Fibroblast of mammary gland (primary cell): ENCODE results near the gene RASGEF1C.
A peak's percentile ranks its signal among the peaks of the same experiment; 100 is the strongest.

Experiments used
- DNase-seq: peaks from one replicate; pipeline ENCODE4 v3.0.0-alpha.2; 2010; ENCODE audit warnings: low read depth
- H3K4me3 ChIP-seq: 2 replicates; pipeline ENCODE4 v1.5.1; 2011; ENCODE audit warnings: low read depth, mild to moderate bottlenecking, low read length, moderate library complexity; ENCODE audit not compliant: control insufficient read depth
- TF ChIP-seq, protein P1 (sequence below): conservative IDR thresholded peaks from 2 replicates; pipeline ENCODE4 v1.5.1; 2011; ENCODE audit warnings: low read depth, low read length, inconsistent platforms; ENCODE audit not compliant: control insufficient read depth, insufficient read depth

The RASGEF1C gene

GRCh38 chr5:180174587-180174972 lies 34.4 kb downstream of the RASGEF1C start:
- no peak for DNase-seq
- TF ChIP-seq, protein P1, sequence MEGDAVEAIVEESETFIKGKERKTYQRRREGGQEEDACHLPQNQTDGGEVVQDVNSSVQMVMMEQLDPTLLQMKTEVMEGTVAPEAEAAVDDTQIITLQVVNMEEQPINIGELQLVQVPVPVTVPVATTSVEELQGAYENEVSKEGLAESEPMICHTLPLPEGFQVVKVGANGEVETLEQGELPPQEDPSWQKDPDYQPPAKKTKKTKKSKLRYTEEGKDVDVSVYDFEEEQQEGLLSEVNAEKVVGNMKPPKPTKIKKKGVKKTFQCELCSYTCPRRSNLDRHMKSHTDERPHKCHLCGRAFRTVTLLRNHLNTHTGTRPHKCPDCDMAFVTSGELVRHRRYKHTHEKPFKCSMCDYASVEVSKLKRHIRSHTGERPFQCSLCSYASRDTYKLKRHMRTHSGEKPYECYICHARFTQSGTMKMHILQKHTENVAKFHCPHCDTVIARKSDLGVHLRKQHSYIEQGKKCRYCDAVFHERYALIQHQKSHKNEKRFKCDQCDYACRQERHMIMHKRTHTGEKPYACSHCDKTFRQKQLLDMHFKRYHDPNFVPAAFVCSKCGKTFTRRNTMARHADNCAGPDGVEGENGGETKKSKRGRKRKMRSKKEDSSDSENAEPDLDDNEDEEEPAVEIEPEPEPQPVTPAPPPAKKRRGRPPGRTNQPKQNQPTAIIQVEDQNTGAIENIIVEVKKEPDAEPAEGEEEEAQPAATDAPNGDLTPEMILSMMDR, result no peak
- H3K4me3 ChIP-seq, result no peak overlapping the region

- no peak overlapping the region for H3K4me3 ChIP-seq
- TF ChIP-seq, protein P1, result no peak
- peak; percentile 49 for DNase-seq
Observed at GRCh38 chr5:180173875-180174586, 35.0 kb downstream of the RASGEF1C start.

DNA sequence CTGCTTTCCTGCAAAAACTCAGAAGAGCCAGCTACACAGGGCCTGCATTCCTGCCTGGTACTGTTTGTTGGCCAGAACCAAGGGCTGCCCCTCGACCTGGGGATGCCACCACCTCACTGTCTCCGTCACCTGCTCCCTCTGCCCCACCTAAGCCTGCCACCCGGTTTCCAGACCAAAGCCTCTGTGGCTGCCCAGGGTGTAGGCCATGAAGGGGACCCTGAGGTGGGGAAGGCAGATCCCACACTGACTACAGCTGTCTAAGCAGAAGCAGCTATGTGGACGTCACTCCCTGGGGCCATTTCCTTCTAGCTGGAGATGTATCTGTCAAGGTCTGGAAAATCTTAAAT lies 35.8 kb downstream of the RASGEF1C start:
- no peak overlapping the region for H3K4me3 ChIP-seq
- DNase-seq, result no peak
- TF ChIP-seq, protein P1, result no peak

DNA sequence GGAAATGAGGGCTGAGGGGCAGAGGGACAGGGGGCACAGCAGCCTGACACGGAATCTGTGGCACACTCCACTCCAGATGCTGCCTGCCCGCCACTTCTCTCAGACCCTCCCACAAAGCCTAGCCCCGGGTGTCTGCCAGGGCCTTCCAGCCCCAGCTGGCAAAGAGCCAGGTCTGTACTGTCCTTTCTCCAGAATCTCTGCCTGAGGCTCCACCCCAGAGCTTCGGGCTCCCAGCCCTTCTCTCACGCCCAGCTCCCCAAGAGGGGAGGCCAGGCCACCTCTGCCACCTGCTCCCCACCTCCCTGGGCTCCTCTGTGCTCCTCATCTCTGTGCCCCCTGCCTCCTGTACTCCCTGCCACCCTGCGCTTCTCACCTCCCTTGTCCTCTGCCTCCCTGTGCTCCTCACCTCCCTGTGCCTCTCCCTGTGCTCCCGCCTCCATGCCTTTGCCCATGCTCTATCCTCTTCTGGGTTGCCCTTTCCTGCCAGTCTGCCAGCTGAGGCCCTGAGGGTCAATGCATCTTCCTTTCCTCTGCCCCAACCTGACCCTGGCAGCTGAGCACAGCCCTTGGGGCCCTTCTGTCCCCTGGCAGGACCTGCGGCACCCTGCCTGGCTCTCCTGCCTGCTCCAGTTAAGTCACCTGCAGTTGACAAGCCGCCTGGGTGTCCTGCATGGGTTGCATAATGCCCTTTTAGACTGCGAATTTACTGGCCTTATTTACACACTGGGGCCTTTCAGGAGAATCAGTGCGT lies 36.4 kb downstream of the RASGEF1C start:
- TF ChIP-seq, protein P1, result no peak
- no peak overlapping the region for H3K4me3 ChIP-seq
- DNase-seq, result no peak

- TF ChIP-seq, protein P1, result no peak
- H3K4me3 ChIP-seq, result no peak overlapping the region
- DNase-seq, result no peak
Observed at GRCh38 chr5:180171568-180172094, 37.4 kb downstream of the RASGEF1C start.

- no peak overlapping the region for H3K4me3 ChIP-seq
- DNase-seq, result no peak
- TF ChIP-seq, protein P1, result no peak
Observed at GRCh38 chr5:180170810-180171567, 38.0 kb downstream of the RASGEF1C start.
